B cell (primary cell): ENCODE data around the gene HPF1. TPM values are rescaled to one million over a fixed set of nuclear protein-coding genes. Genes with fewer than 3 reads are reported as not detected.

ENCODE experiments used
- ATAC-seq: fragments of 200-7000 bp; cut with Tn5 transposase; one replicate; pipeline ENCODE4 v1.10.0; 2021; ENCODE audit warnings: low read depth, mild to moderate bottlenecking, moderate number of reproducible peaks, moderate library complexity
- CTCF ChIA-PET: fragments of 350-600 bp; sonication (Branson Sonifier 250); formaldehyde crosslinking; loops from one replicate; lab custom pipeline; 2021; ENCODE audit warnings: antibody characterized with exemption, inconsistent platforms; lab: Charles Lee
- POLR2A ChIA-PET: fragments of 350-600 bp; sonication (Branson Sonifier 250); formaldehyde crosslinking; loops from one replicate; lab custom pipeline; 2021; ENCODE audit warnings: antibody characterized with exemption; lab: Charles Lee
- DNase-seq: peaks from one replicate; pipeline ENCODE4 v3.0.0; 2013
- H2AFZ ChIP-seq: 2 replicates; pipeline ENCODE4 v1.6.1; 2012; ENCODE audit warnings: mild to moderate bottlenecking, low read depth, low read length; ENCODE audit not compliant: insufficient read depth, poor library complexity, severe bottlenecking
- H3K27ac ChIP-seq, 2 donors: 1 replicate in 1 of 2; 2 replicates in 1 of 2; pipeline ENCODE4 v1.5.1; 2012 to 2013; ENCODE audit warnings: low read length in 2 of 2, mild to moderate bottlenecking in 2 of 2, moderate library complexity in 1 of 2
- H3K27me3 ChIP-seq, 4 experiments: fragments of 200-600 bp in 1 of 4; sonication (generic) in 1 of 4; replicated peaks in 1 of 4; 1 replicate in 2 of 4; 2 replicates in 2 of 4; pipeline versions ENCODE4 v1.6.1 to v1.7.0; 2013 to 2016; ENCODE audit warnings: low read length in 3 of 4, mild to moderate bottlenecking in 2 of 4, mixed read lengths in 1 of 4, moderate library complexity in 1 of 4; ENCODE audit not compliant: insufficient read depth in 4 of 4, control insufficient read depth in 3 of 4; ENCODE audit errors: control extremely low read depth in 1 of 4
- H3K36me3 ChIP-seq, 2 experiments: replicated peaks in 1 of 2; 1 replicate in 1 of 2; 2 replicates in 1 of 2; pipeline versions ENCODE4 v1.6.1 to v1.7.1; 2013; ENCODE audit warnings: low read length in 1 of 2; ENCODE audit not compliant: insufficient read depth in 2 of 2, control insufficient read depth in 1 of 2; ENCODE audit errors: control extremely low read depth in 1 of 2, extremely low read depth in 1 of 2
- H3K4me1 ChIP-seq, 2 donors: fragments of 200-600 bp in 1 of 2; sonication (generic) in 1 of 2; 1 replicate in 1 of 2; 2 replicates in 1 of 2; pipeline versions ENCODE4 v1.5.1 to v1.6.1; 2013 to 2017; ENCODE audit warnings: low read length in 2 of 2; ENCODE audit not compliant: control insufficient read depth in 2 of 2, insufficient read depth in 2 of 2
- H3K4me2 ChIP-seq: replicated peaks from 2 replicates; pipeline ENCODE3; 2012; ENCODE audit warnings: mild to moderate bottlenecking, low read depth, low read length; ENCODE audit not compliant: poor library complexity, severe bottlenecking
- H3K4me3 ChIP-seq, 5 experiments: fragments of 200-600 bp in 1 of 5; sonication (generic) in 1 of 5; 1 replicate in 3 of 5; 2 replicates in 2 of 5; pipeline versions ENCODE4 v1.5.1 to v1.7.0; 2011 to 2016; ENCODE audit warnings: low read length in 4 of 5, mild to moderate bottlenecking in 4 of 5, low read depth in 2 of 5, control low read depth in 1 of 5, moderate library complexity in 1 of 5; ENCODE audit not compliant: insufficient read depth in 1 of 5; ENCODE audit errors: control extremely low read depth in 1 of 5, extremely low read depth in 1 of 5
- H3K79me2 ChIP-seq: fragments of 200-600 bp; sonication (generic); one replicate; pipeline ENCODE4 v1.6.0; 2016; ENCODE audit warnings: low read length; ENCODE audit not compliant: control insufficient read depth, insufficient read depth
- H3K9ac ChIP-seq: fragments of 200-600 bp; sonication (generic); 2 replicates; pipeline ENCODE4 v1.6.1; 2017; ENCODE audit warnings: mild to moderate bottlenecking, low read length, moderate library complexity
- H3K9me3 ChIP-seq, 3 donors: one replicate each; pipeline versions ENCODE4 v1.6.1 to v1.7.1; 2013; ENCODE audit warnings: low read length in 2 of 3; ENCODE audit not compliant: control insufficient read depth in 2 of 3, insufficient read depth in 1 of 3; ENCODE audit errors: control extremely low read depth in 1 of 3
- H4K20me1 ChIP-seq: 2 replicates; pipeline ENCODE4 v1.6.0; 2012; ENCODE audit warnings: mild to moderate bottlenecking, low read length; ENCODE audit not compliant: insufficient read depth, control insufficient read depth, poor library complexity, severe bottlenecking
- H3K27ac Mint-ChIP-seq: one replicate; pipeline ENCODE4 v1.8.0; 2021; ENCODE audit warnings: mixed read lengths
- H3K27me3 Mint-ChIP-seq: one replicate; pipeline ENCODE4 v1.8.0; 2021; ENCODE audit warnings: mixed read lengths
- H3K4me1 Mint-ChIP-seq: one replicate; pipeline ENCODE4 v1.8.0; 2021; ENCODE audit warnings: mixed read lengths
- H3K4me3 Mint-ChIP-seq: one replicate; pipeline ENCODE4 v1.8.0; 2021; ENCODE audit warnings: mixed read lengths
- H3K9me3 Mint-ChIP-seq: one replicate; pipeline ENCODE4 v1.8.0; 2022; ENCODE audit warnings: mixed read lengths; ENCODE audit not compliant: insufficient read depth
- CTCF ChIP-seq: fragments of 200-600 bp; IDR thresholded peaks from one replicate; pipeline ENCODE4 v1.8.0; 2022; ENCODE audit warnings: antibody characterized with exemption, mild to moderate bottlenecking
- EZH2 ChIP-seq: IDR thresholded peaks from 2 replicates; pipeline ENCODE4 v1.6.1; 2012; ENCODE audit warnings: borderline replicate concordance, low read depth, mild to moderate bottlenecking, moderate library complexity, low read length; ENCODE audit not compliant: insufficient read depth, poor library complexity, severe bottlenecking
- WGBS: methylation state at CpG from one replicate; pipeline ENCODE4 v1.1.5; 2013; ENCODE audit warnings: missing lambda C conversion rate; ENCODE audit not compliant: insufficient coverage; 5-methylcytosine and 5-hydroxymethylcytosine counted together
- intact Hi-C: fragments of 100-400 bp; cut with micrococcal nuclease; formaldehyde crosslinking; loops from one replicate; pipeline ENCODE4 v1.10.0; 2022
- polyA plus RNA-seq: library from polyadenylated mRNA; depleted of rRNA; stranded (reverse); fragments of >200 nt; gene quantifications from 2 replicates; pipeline ENCODE4 v1.2.3, GENCODE V29; 2012
- total RNA-seq, 2 donors: library from RNA; stranded (reverse); fragments of 120-200 nt in 1 of 2; gene quantifications; 1 replicate in 1 of 2; 2 replicates in 1 of 2; pipeline versions ENCODE4 v1.2.3 to v1.2.4, GENCODE V29; 2013 to 2022

Gene HPF1
- total and polyA plus RNA-seq, 2 donors (not counting 1 experiment from before 2014, with no cell fraction given) = 8.7 to 15.2 TPM

- H3K27me3 ChIP-seq = no peaks in the 10 kb centered on the region
- Mint-ChIP-seq H3K4me1 (no peaks in the 10 kb centered on the region), H3K9me3 (no peaks in the 10 kb centered on the region), H3K27me3 (no peaks in the 10 kb centered on the region), H3K27ac (no peak overlapping the region), H3K4me3 (no peak overlapping the region)
- intact Hi-C loops = no loop called here
- WGBS = 91% methylated on average over 2 of the region's 2 CpGs
- H3K4me2 ChIP-seq = no peak overlapping the region
- no peak overlapping the region for H3K9ac ChIP-seq
- ATAC-seq (no peak), DNase-seq (no peak)
- TF ChIP-seq CTCF (no peak), EZH2 (no peak)
- no peaks in the 10 kb centered on the region for H3K4me1 ChIP-seq
- POLR2A ChIA-PET = no interaction called here
- CTCF ChIA-PET = interaction anchor here (0.7 kb wide), 1 partner anchor 111 kb away, joined by 3 read pairs; no protein-coding TSS in a partner anchor
- peaks cover 2 to 13% of the 10 kb centered on the region in 2 experiments for H3K36me3 ChIP-seq
- H3K27ac ChIP-seq = no peak overlapping the region
- H4K20me1 ChIP-seq = no peaks in the 10 kb centered on the region
- no peaks in the 10 kb centered on the region for H3K79me2 ChIP-seq
- no peak overlapping the region for H3K4me3 ChIP-seq
- no peak overlapping the region for H2AFZ ChIP-seq
- no peaks in the 10 kb centered on the region for H3K9me3 ChIP-seq
Measured at GRCh38 chr4:169724260-169724659, 33.5 kb downstream of the HPF1 start.

GRCh38 chr4:169723207-169723965 lies 34.4 kb downstream of the HPF1 start:
- Mint-ChIP-seq H3K4me1 (no peaks in the 10 kb centered on the region), H3K9me3 (no peaks in the 10 kb centered on the region), H3K4me3 (no peak overlapping the region), H3K27ac (no peak overlapping the region), H3K27me3 (no peaks in the 10 kb centered on the region)
- Histone ChIP-seq H3K4me1 (no peaks in the 10 kb centered on the region), H3K4me2 (no peak overlapping the region), H3K27me3 (no peaks in the 10 kb centered on the region), H2AFZ (no peak overlapping the region), H3K9me3 (no peaks in the 10 kb centered on the region), H4K20me1 (no peaks in the 10 kb centered on the region), H3K36me3 (peaks cover 7 to 8% of the 10 kb centered on the region in 2 experiments), H3K27ac (no peak overlapping the region), H3K9ac (no peak overlapping the region), H3K4me3 (no peak overlapping the region), H3K79me2 (no peaks in the 10 kb centered on the region)
- TF ChIP-seq CTCF (no peak), EZH2 (no peak)
- intact Hi-C loops = no loop called here
- 100% methylated on average over 1 of the region's 9 CpGs for WGBS
- ChIA-PET CTCF (interaction anchor here (1.0 kb wide), 1 partner anchor 110 kb away, joined by 4 read pairs; no protein-coding TSS in a partner anchor), POLR2A (no interaction called here)
- DNase-seq (no peak), ATAC-seq (no peak)
